ENCODE data around the gene RFTN1. TPM values are rescaled to one million over a fixed set of nuclear protein-coding genes. Genes with fewer than 3 reads are reported as not detected.

Gene RFTN1
- total RNA-seq, 1 donor from 2014 or later = 41.8 TPM

DNA sequence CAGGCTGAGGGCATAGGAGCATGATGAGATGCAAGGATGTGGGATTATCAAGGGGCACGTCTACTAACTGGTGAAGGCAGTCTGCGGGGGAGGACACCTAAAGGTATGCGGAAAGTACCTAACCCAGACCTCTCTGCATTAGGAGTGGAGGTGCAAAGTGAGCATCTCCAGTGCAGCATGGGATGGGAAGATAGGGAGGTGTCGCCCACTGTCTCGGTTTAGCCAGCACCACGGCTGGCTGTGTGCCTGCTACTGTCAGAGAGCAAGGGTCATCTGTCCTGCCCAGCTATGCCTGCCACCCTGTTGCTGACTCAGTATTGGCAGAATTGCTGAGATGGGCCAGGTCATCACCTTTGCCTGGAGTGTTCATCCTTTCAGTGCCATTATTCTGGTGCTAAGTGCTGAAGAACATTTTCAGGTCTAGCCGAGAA is 208.4 kb downstream of the RFTN1 start:
- Mint-ChIP-seq H3K27ac (ENCODE audit: unreplicated experiment) (no peak overlapping the region), H3K4me3 (ENCODE audit: unreplicated experiment) (no peak overlapping the region), H3K36me3 (ENCODE audit: low read depth, unreplicated experiment) (peaks cover 19% of the 10 kb centered on the region), H3K9me3 (ENCODE audit: unreplicated experiment) (no peaks in the 10 kb centered on the region), H3K27me3 (ENCODE audit: unreplicated experiment) (no peaks in the 10 kb centered on the region), H3K4me1 (ENCODE audit: unreplicated experiment) (peaks cover 26% of the 10 kb centered on the region)
- no peak for DNase-seq (ENCODE audit: low spot score)
- TF ChIP-seq, protein P1, sequence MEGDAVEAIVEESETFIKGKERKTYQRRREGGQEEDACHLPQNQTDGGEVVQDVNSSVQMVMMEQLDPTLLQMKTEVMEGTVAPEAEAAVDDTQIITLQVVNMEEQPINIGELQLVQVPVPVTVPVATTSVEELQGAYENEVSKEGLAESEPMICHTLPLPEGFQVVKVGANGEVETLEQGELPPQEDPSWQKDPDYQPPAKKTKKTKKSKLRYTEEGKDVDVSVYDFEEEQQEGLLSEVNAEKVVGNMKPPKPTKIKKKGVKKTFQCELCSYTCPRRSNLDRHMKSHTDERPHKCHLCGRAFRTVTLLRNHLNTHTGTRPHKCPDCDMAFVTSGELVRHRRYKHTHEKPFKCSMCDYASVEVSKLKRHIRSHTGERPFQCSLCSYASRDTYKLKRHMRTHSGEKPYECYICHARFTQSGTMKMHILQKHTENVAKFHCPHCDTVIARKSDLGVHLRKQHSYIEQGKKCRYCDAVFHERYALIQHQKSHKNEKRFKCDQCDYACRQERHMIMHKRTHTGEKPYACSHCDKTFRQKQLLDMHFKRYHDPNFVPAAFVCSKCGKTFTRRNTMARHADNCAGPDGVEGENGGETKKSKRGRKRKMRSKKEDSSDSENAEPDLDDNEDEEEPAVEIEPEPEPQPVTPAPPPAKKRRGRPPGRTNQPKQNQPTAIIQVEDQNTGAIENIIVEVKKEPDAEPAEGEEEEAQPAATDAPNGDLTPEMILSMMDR (IDR thresholded peaks at IDR 0.05; ENCODE audit: unreplicated experiment) = no peak

DNA sequence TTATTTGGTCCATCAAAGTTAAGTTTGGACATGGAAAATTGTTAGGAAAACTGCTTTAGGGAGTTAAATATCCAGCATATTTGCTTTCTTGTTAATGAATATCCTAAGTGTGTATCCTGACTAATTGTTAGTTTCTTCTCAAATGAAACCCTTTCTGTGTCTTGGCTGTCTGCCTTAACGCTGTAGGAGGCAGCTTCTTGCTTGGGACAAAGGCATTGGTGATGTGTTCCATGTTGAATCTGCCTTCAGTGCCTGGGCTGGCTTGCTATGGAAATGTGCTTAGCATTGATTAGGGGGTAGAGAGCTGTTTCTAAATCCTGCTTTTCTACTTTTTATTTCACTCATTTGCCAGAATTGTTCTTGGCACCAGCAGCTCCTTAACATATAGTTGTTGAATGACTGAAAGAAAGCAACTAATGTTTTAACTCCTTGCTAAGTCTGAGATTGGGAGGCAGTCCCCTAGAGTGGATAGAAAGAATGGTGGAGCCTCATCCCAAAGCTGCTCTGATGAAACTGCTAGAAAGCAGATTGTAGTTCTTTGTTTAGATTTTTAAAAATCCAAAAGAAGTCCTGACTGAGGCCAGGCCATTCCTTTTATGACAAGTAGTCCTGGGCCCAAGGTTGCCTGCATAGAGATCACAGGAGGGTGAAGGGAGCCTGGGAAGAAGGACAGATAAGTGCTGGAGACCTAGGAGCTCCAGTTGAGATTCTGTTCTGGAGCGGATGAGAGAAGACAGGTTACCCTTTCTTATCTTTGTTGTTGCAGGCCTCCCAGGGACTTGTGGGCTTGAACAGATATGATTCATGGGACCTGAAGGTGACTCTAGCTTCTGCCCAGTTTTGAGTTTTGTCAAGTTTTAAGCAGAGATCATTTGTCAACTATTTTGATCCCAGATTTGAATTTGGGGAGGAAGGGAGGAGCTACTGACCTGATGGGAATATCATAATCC is 209.2 kb downstream of the RFTN1 start:
- H3K4me1 Mint-ChIP-seq (ENCODE audit: unreplicated experiment) = peaks cover 19% of the 10 kb centered on the region

DNA sequence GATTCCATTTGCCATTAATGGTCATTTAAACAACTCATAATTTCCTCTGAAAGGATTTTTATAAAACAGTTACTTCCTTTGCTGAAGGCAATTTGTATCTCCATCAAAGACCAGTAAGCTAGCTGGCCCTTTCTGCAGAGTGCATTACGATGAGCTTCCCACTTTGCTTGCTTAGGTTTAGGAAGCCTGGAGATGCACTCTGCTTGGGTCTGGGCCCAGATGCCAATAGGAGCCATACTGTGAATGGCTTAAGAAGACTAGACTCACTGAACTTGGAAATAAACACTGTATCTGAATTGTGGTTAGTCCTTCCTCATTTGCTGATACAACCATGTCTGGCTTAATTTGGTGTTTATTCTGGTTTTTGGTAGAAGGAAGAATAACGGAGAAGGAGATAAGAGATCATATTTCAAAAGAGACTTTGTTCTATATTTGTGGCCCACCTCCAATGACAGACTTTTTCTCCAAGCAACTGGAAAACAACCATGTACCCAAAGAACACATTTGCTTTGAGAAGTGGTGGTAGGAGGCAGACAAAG is 210.4 kb downstream of the RFTN1 start:
- no peak for DNase-seq (ENCODE audit: low spot score)
- TF ChIP-seq, protein P1 (IDR thresholded peaks at IDR 0.05; ENCODE audit: unreplicated experiment) = no peak
- no peaks in the 10 kb centered on the region for H3K9me3 Mint-ChIP-seq (ENCODE audit: unreplicated experiment)
- H3K4me1 Mint-ChIP-seq (ENCODE audit: unreplicated experiment) = peaks cover 19% of the 10 kb centered on the region
- peaks cover 29% of the 10 kb centered on the region for H3K36me3 Mint-ChIP-seq (ENCODE audit: low read depth, unreplicated experiment)
- H3K27ac Mint-ChIP-seq (ENCODE audit: unreplicated experiment) = no peak overlapping the region
- no peaks in the 10 kb centered on the region for H3K27me3 Mint-ChIP-seq (ENCODE audit: unreplicated experiment)
- no peak overlapping the region for H3K4me3 Mint-ChIP-seq (ENCODE audit: unreplicated experiment)

More for the DNA sequence above, 209.2 kb downstream of the RFTN1 start:
- TF ChIP-seq, protein P1 (IDR thresholded peaks at IDR 0.05; ENCODE audit: unreplicated experiment) = no peak
- Mint-ChIP-seq H3K27me3 (ENCODE audit: unreplicated experiment) (no peaks in the 10 kb centered on the region), H3K9me3 (ENCODE audit: unreplicated experiment) (no peaks in the 10 kb centered on the region), H3K27ac (ENCODE audit: unreplicated experiment) (no peak overlapping the region), H3K36me3 (ENCODE audit: low read depth, unreplicated experiment) (peaks cover 19% of the 10 kb centered on the region), H3K4me3 (ENCODE audit: unreplicated experiment) (no peak overlapping the region)
- no peak for DNase-seq (ENCODE audit: low spot score)

DNA sequence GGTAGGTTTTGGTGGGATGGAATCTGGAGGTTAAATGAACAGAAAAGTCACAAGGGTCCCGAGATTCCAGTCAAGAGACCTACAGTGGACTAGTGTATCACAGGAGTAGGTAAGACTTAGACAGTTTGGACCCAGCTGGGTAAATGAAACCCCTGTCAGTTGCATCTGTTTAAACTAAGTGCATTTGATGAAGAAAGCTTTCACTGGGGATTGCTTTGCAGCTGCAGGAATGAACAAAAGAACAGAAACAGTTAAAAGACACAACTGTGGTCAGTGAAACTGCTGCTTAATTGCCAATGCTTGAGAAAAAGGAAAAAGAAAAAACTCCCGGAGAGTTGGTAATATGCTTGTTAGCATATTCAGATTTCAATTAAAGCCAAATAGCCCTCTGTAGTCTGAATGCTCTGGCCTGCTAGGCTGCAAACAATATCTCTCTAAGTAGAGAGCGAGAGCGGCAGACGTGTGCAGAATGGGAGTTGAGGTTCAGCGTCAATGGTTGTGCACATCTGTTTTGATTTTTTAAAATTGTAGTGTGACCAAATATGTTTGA is 211.3 kb downstream of the RFTN1 start:
- TF ChIP-seq, protein P1 (IDR thresholded peaks at IDR 0.05; ENCODE audit: unreplicated experiment) = no peak
- no peaks in the 10 kb centered on the region for H3K27me3 Mint-ChIP-seq (ENCODE audit: unreplicated experiment)
- peaks cover 36% of the 10 kb centered on the region for H3K36me3 Mint-ChIP-seq (ENCODE audit: low read depth, unreplicated experiment)
- H3K4me3 Mint-ChIP-seq (ENCODE audit: unreplicated experiment) = no peak overlapping the region
- no peak for DNase-seq (ENCODE audit: low spot score)
- no peak overlapping the region for H3K27ac Mint-ChIP-seq (ENCODE audit: unreplicated experiment)
- no peaks in the 10 kb centered on the region for H3K9me3 Mint-ChIP-seq (ENCODE audit: unreplicated experiment)
- H3K4me1 Mint-ChIP-seq (ENCODE audit: unreplicated experiment) = peaks cover 19% of the 10 kb centered on the region
